Progenitor cell of endocrine pancreas (in vitro differentiated cells): ENCODE measurements around the gene RAB10. TPM values are rescaled to one million over a fixed set of nuclear protein-coding genes. Genes with fewer than 3 reads are reported as not detected.

ENCODE experiments used
- DNase-seq: peaks from one replicate; pipeline ENCODE4 v3.0.0; 2021; ENCODE audit warnings: low spot score; ENCODE audit not compliant: unreplicated experiment
- H3K27ac Mint-ChIP-seq: 2 replicates; pipeline ENCODE4 v1.8.0; 2021; ENCODE audit warnings: mild to moderate bottlenecking, moderate library complexity, mixed read lengths
- H3K27me3 Mint-ChIP-seq: 2 replicates; pipeline ENCODE4 v1.8.0; 2021; ENCODE audit warnings: mixed read lengths
- H3K36me3 Mint-ChIP-seq: 2 replicates; pipeline ENCODE4 v1.8.0; 2022; ENCODE audit warnings: mixed read lengths; ENCODE audit not compliant: insufficient read depth
- H3K4me1 Mint-ChIP-seq: 2 replicates; pipeline ENCODE4 v1.8.0; 2021; ENCODE audit warnings: low read depth, mixed read lengths
- H3K4me3 Mint-ChIP-seq: 2 replicates; pipeline ENCODE4 v1.8.0; 2021; ENCODE audit warnings: low read depth, mild to moderate bottlenecking, moderate library complexity, mixed read lengths
- H3K9me3 Mint-ChIP-seq: 2 replicates; pipeline ENCODE4 v1.8.0; 2021; ENCODE audit warnings: low read depth, mixed read lengths
- CTCF ChIP-seq: fragments of 200-600 bp; sonication (generic); IDR thresholded peaks from one replicate; pipeline ENCODE4 v1.5.0; 2021; ENCODE audit warnings: antibody characterized with exemption, mild to moderate bottlenecking; ENCODE audit not compliant: unreplicated experiment
- total RNA-seq: library from RNA; stranded (reverse); gene quantifications from 2 replicates; pipeline ENCODE4 v1.2.1, GENCODE V29; 2021

Gene RAB10
- total RNA-seq, 1 donor from 2014 or later: 114 TPM

DNA sequence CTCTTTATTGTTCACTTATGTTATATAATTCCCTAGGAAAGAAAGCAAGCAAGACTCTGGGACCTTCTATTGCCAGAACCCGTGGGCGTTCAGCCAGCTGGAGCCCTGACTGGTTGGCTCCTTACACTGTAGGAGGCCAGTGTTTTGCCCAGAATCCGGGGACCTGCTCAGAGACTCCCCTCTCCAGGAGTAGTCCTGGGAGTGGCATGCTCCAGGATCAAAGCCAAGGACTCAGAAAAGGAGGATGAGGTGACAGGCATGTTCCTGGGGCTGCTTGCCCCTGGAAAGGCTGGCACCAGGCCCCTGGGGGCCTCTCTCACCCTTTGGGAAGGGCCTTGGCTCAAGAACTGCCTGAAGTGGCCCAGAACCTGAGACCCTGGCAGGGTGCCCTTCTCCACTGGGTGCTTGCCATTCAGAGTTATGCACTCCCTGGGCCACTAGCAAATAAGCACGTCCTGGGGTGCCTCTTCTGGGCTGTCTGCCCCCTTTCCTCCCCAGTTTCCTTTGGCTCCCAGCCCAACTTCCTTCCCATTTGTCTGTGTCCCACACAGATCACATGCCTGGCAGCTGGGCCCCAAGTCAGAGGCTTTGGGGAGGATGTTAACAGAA is 32.0 kb upstream of the RAB10 start:
- H3K27ac Mint-ChIP-seq: no peak overlapping the region
- no peak for TF ChIP-seq CTCF
- no peaks in the 10 kb centered on the region for H3K36me3 Mint-ChIP-seq
- no peak overlapping the region for H3K4me3 Mint-ChIP-seq
- peaks cover 14% of the 10 kb centered on the region for H3K27me3 Mint-ChIP-seq
- no peaks in the 10 kb centered on the region for H3K9me3 Mint-ChIP-seq
- no peak for DNase-seq
- peaks cover 2% of the 10 kb centered on the region for H3K4me1 Mint-ChIP-seq

DNA sequence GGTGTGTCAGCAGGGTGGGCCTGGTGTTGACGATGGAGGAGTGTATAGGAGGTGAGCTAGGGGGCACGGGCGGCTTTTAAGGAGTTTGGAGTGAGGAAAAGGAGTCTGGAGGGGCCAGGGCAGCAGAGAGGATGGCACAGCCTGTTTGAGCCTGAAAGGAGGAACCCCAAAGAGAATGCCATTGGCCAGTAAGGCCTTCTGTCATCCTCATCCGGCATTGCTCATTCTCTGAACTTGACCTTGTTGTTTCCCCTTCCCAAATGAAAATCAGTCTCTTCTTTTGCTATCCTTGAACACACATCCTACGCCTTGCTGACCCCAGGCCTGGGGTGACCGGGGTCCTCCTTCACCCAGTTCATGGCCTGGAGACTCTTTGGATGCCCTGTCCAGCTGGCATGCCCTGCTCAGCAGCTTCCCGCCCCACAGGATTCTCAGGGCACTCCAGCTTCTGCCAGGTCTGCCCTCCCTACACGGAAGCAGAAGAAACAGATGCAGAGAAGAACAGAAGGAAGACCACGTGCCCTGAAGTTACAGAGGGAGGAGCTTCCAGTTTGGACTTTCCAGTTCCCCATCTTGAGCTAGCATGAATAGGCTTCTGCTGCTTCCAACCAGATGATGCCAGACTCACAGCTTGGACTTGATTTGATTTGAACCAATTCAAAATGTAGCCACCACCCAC is 31.1 kb upstream of the RAB10 start:
- Mint-ChIP-seq H3K27ac (no peak overlapping the region), H3K36me3 (no peaks in the 10 kb centered on the region), H3K4me3 (no peak overlapping the region), H3K9me3 (no peaks in the 10 kb centered on the region), H3K27me3 (peaks cover 14% of the 10 kb centered on the region), H3K4me1 (peaks cover 2% of the 10 kb centered on the region)
- DNase-seq: no peak
- no peak for TF ChIP-seq CTCF

GRCh38 chr2:26008095-26008494 is 25.8 kb upstream of the RAB10 start:
- Mint-ChIP-seq H3K36me3 (no peaks in the 10 kb centered on the region), H3K4me3 (no peak overlapping the region), H3K4me1 (peaks cover 19% of the 10 kb centered on the region), H3K9me3 (peaks cover 3% of the 10 kb centered on the region), H3K27me3 (peaks cover 6% of the 10 kb centered on the region), H3K27ac (no peak overlapping the region)
- no peak for TF ChIP-seq CTCF
- no peak for DNase-seq

GRCh38 chr2:26008851-26009566 is 24.9 kb upstream of the RAB10 start:
- Mint-ChIP-seq H3K36me3 (no peaks in the 10 kb centered on the region), H3K4me3 (no peak overlapping the region), H3K4me1 (peaks cover 19% of the 10 kb centered on the region), H3K9me3 (peaks cover 3% of the 10 kb centered on the region), H3K27ac (no peak overlapping the region), H3K27me3 (peaks cover 6% of the 10 kb centered on the region)
- TF ChIP-seq CTCF: no peak
- no peak for DNase-seq

- H3K27ac Mint-ChIP-seq: no peak overlapping the region
- peaks cover 19% of the 10 kb centered on the region for H3K4me1 Mint-ChIP-seq
- H3K9me3 Mint-ChIP-seq: peaks cover 3% of the 10 kb centered on the region
- H3K36me3 Mint-ChIP-seq: no peaks in the 10 kb centered on the region
- H3K4me3 Mint-ChIP-seq: no peak overlapping the region
- no peak for DNase-seq
- H3K27me3 Mint-ChIP-seq: peaks cover 6% of the 10 kb centered on the region
- no peak for TF ChIP-seq CTCF
These were observed 24.3 kb upstream of the RAB10 start for GRCh38 chr2:26009567-26009963.
